Measurements from ENCODE around the gene DPF3. TPM values are rescaled to one million over a fixed set of nuclear protein-coding genes. Genes with fewer than 3 reads are reported as not detected.

Gene DPF3
- total RNA-seq, 4 donors from 2014 or later, result under 0.01 to 2.7 (median 0.61) TPM; not detected in 1

- 22 to 24% methylated on average over 5 of the region's 5 CpGs for WGBS, 2 donors
- no peak for DNase-seq
These were observed 11.1 kb upstream of the DPF3 start for GRCh38 chr14:72904840-72905561.

DNA sequence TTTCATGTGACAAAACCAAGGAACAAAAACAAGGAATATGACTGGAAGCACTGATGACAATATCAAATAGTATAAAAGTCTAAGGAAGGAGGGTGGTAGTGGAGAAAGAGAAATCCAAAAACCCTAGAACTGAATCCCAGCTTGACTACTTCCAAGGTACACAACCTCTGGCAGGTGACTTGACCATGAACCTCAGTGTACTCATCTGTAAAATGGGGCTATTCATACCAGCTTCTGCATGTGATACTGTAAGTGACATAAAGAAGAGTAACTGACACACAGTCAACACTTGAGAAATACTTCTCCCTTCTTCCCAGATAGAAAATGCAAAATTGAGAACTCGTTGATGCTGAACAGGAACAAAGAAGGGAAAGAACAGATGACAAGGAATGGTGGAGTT, 10.3 kb upstream of the DPF3 start:
- TF ChIP-seq, protein P1, sequence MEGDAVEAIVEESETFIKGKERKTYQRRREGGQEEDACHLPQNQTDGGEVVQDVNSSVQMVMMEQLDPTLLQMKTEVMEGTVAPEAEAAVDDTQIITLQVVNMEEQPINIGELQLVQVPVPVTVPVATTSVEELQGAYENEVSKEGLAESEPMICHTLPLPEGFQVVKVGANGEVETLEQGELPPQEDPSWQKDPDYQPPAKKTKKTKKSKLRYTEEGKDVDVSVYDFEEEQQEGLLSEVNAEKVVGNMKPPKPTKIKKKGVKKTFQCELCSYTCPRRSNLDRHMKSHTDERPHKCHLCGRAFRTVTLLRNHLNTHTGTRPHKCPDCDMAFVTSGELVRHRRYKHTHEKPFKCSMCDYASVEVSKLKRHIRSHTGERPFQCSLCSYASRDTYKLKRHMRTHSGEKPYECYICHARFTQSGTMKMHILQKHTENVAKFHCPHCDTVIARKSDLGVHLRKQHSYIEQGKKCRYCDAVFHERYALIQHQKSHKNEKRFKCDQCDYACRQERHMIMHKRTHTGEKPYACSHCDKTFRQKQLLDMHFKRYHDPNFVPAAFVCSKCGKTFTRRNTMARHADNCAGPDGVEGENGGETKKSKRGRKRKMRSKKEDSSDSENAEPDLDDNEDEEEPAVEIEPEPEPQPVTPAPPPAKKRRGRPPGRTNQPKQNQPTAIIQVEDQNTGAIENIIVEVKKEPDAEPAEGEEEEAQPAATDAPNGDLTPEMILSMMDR (IDR thresholded peaks at IDR 0.05), result no peak
- TF ChIP-seq POLR2A (IDR thresholded peaks at IDR 0.05), result no peak
- Histone ChIP-seq H3K27ac (no peak overlapping the region), H3K4me3 (no peak overlapping the region), H3K27me3 (peaks cover 0 to 13% (median 0%) of the 10 kb centered on the region in 4 donors), H3K4me1 (peaks cover 0 to 22% (median 0%) of the 10 kb centered on the region in 3 donors), H3K36me3 (no peaks in the 10 kb centered on the region), H3K9me3 (no peaks in the 10 kb centered on the region)
- DNase-seq, result no peak
- WGBS, 2 donors, result 0 to 71% methylated on average over 1 of the region's 1 CpG
- intact Hi-C loops (cut with DNase I), result no loop called here

More at GRCh38 chr14:72904840-72905561, 11.1 kb upstream of the DPF3 start:
- TF ChIP-seq, protein P1 (IDR thresholded peaks at IDR 0.05), result peak; percentile 89 to 94 (median 93)
- no peak for TF ChIP-seq POLR2A (IDR thresholded peaks at IDR 0.05)
- Histone ChIP-seq H3K4me3 (no peak overlapping the region), H3K27ac (no peak overlapping the region), H3K4me1 (peaks cover 0 to 30% (median 0%) of the 10 kb centered on the region in 3 donors), H3K27me3 (peaks cover 0 to 13% (median 0%) of the 10 kb centered on the region in 4 donors), H3K36me3 (no peaks in the 10 kb centered on the region), H3K9me3 (no peaks in the 10 kb centered on the region)
- intact Hi-C loops (cut with DNase I), result loop anchor here (5.0 kb wide), 1 partner anchor 388 kb away; no protein-coding TSS in a partner anchor

DNA sequence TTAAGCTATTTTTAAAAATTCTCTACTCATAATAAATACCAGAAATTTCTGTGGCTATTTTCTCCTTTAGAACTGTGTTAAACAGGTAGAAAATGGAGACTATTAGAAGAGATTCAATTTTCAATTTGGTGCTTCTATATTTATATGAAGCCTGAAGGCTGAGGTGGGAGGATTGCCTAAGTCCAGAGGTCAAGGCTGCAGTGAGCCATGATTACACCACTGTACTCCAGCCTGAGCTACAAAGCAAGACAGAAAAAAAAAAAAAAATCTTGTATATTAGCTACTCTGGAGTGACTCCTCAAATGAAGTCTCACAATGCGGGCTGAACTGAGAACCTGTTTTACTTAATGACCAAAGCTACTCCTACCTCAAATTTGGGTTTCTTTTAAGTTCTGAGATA, 9.8 kb upstream of the DPF3 start:
- no peaks in the 10 kb centered on the region for H3K9me3 ChIP-seq
- no peak overlapping the region for H3K4me3 ChIP-seq
- TF ChIP-seq, protein P1 (IDR thresholded peaks at IDR 0.05), result no peak
- no peak for TF ChIP-seq POLR2A (IDR thresholded peaks at IDR 0.05)
- peaks cover 0 to 13% (median 0%) of the 10 kb centered on the region in 4 donors for H3K27me3 ChIP-seq
- H3K4me1 ChIP-seq, result peaks cover 0 to 18% (median 0%) of the 10 kb centered on the region in 3 donors
- intact Hi-C loops (cut with DNase I), result no loop called here
- WGBS, 2 donors, result 56 to 94% methylated on average over 1 of the region's 1 CpG
- DNase-seq, result no peak
- no peaks in the 10 kb centered on the region for H3K36me3 ChIP-seq
- no peak overlapping the region for H3K27ac ChIP-seq

- TF ChIP-seq, protein P1 (IDR thresholded peaks at IDR 0.05), result no peak
- no peak for TF ChIP-seq POLR2A (IDR thresholded peaks at IDR 0.05)
- no peak overlapping the region for H3K4me3 ChIP-seq
- no peak for DNase-seq
- intact Hi-C loops (cut with DNase I), result no loop called here
- peaks cover 0 to 19% (median 0%) of the 10 kb centered on the region in 4 donors for H3K27me3 ChIP-seq
- no peak overlapping the region for H3K27ac ChIP-seq
- no peaks in the 10 kb centered on the region for H3K9me3 ChIP-seq
- H3K36me3 ChIP-seq, result no peaks in the 10 kb centered on the region
- 81 to 89% methylated on average over 5 of the region's 5 CpGs for WGBS, 2 donors
- peaks cover 0 to 12% (median 0%) of the 10 kb centered on the region in 3 donors for H3K4me1 ChIP-seq
These were observed 9.1 kb upstream of the DPF3 start for GRCh38 chr14:72902801-72903530.

DNA sequence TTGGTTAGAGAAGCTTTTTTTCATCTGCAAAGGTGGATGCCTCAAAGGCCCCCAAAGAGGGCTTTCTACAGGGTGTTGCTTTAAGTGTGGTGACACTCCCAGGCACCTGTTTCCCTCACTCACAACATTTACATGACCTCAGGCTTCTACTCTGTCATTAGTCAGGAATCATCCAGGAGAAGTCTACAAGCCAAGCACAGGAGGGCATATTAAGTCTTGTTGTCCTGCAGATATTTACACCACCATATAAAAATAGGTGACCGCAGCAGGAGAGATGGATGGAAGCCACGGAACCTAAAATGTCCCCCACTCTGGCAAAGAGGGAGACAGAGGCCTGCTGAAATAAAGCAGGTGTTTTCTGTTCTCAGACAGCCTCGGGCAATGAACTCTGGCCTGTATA, 7.5 kb upstream of the DPF3 start:
- Histone ChIP-seq H3K27ac (no peak overlapping the region), H3K36me3 (no peaks in the 10 kb centered on the region), H3K4me1 (no peaks in the 10 kb centered on the region), H3K27me3 (peaks cover 0 to 35% (median 0%) of the 10 kb centered on the region in 4 donors), H3K4me3 (no peak overlapping the region), H3K9me3 (no peaks in the 10 kb centered on the region)
- TF ChIP-seq, protein P1 (IDR thresholded peaks at IDR 0.05), result no peak
- no peak for TF ChIP-seq POLR2A (IDR thresholded peaks at IDR 0.05)
- 93 to 94% methylated on average over 3 of the region's 3 CpGs for WGBS, 2 donors
- no peak for DNase-seq
- intact Hi-C loops (cut with DNase I), result no loop called here

Data from esophagus squamous epithelium (tissue), 5 donors.